ENCODE results near the gene LYST. TPM values are rescaled to one million over a fixed set of nuclear protein-coding genes. Genes with fewer than 3 reads are reported as not detected.

Gene LYST
- total RNA-seq, 1 donor from 2014 or later, result 7.2 TPM

DNA sequence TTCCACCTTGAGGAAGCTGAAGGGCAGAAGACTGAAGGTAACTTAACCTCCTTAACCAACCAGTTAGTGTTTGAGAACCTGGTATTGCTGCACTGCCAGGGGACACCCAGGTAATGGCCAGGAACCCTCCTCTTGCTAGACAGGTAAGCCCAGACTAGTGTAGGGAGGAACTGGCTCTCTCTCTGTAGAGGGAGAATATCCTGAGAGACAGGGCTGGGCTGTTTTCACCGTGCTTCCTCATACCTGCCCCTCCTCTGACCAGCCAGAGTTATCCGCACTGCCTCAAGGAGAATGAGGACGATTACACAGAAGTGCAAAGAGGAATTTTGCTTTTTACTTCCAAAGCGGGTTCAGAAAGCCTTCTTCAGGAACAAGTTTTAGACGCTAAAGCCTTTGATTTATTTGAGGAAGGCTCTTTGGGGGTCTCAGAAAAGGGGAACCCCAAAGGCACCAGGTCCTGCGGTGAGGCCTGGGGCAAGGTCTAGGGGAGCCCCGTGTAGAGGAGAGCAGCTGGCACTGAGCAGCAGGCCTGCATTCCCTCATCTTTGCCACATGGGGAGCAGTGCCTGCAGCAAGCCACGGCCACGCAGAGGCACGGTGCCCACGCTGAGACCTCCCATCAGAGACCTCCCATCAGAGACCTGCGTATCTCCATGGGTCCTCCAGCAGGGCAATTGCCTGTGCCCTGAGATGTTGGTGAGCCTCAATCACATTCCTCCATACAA lies 230.6 kb downstream of the LYST start:
- peak overlapping the region; percentile 6 for H3K27ac Mint-ChIP-seq
- H3K4me3 Mint-ChIP-seq, result no peak overlapping the region
- H3K36me3 Mint-ChIP-seq, result no peaks in the 10 kb centered on the region
- no peaks in the 10 kb centered on the region for H3K9me3 Mint-ChIP-seq
- DNase-seq (ENCODE audit: low spot score in 2 of 2, unreplicated experiment in 2 of 2), result no peak
- peaks cover 7% of the 10 kb centered on the region for H3K27me3 Mint-ChIP-seq (ENCODE audit: low read depth)
- peaks cover 11% of the 10 kb centered on the region for H3K4me1 Mint-ChIP-seq
- TF ChIP-seq, protein P1, sequence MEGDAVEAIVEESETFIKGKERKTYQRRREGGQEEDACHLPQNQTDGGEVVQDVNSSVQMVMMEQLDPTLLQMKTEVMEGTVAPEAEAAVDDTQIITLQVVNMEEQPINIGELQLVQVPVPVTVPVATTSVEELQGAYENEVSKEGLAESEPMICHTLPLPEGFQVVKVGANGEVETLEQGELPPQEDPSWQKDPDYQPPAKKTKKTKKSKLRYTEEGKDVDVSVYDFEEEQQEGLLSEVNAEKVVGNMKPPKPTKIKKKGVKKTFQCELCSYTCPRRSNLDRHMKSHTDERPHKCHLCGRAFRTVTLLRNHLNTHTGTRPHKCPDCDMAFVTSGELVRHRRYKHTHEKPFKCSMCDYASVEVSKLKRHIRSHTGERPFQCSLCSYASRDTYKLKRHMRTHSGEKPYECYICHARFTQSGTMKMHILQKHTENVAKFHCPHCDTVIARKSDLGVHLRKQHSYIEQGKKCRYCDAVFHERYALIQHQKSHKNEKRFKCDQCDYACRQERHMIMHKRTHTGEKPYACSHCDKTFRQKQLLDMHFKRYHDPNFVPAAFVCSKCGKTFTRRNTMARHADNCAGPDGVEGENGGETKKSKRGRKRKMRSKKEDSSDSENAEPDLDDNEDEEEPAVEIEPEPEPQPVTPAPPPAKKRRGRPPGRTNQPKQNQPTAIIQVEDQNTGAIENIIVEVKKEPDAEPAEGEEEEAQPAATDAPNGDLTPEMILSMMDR (IDR thresholded peaks at IDR 0.05; ENCODE audit: unreplicated experiment), result no peak

DNA sequence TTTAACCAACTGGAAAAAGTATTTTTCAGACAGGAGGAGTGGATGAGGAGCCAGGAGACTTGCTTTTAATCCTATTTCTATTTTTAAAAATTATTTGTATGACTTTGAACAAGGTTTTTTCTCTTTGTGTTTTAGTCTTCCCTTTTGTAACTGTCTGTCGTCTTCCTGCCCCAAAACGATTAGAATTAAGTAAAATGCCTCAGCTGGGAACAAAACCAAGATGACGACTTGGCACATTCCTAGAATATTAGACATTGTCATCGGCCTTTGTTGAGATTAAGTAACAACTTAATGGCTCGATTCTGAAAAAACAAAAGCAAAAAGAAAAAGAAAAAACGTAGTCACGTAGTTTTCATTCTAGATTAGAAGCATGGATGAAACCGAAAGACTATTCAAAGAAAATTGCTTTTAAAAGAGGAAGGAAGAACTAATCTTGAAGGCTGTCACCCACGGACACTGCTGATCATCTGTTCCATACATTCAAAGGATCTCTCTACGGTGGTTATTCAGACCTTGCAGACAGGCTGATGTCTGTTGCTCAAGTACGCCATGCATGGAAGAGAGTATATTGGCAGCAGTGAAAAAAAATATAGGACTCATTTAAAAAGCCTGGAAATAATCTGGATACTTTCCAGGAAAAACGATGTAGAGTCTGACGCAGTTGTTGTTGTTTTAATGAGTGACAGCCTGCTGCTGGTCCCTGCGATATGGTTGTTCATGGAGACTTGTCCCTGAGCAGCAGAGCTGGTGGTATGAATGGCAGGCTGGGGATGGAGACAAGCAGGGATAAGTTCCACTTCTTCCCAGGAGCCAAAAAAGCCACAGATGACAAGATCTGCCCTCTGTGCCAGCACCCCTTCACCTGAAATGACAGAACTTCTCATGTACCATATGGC lies 234.0 kb downstream of the LYST start:
- Mint-ChIP-seq H3K36me3 (no peaks in the 10 kb centered on the region), H3K9me3 (no peaks in the 10 kb centered on the region), H3K27me3 (ENCODE audit: low read depth) (no peaks in the 10 kb centered on the region), H3K4me1 (peaks cover 11% of the 10 kb centered on the region), H3K4me3 (peak overlapping the region; percentile 13), H3K27ac (peak overlapping the region; percentile 45)
- TF ChIP-seq, protein P1 (IDR thresholded peaks at IDR 0.05; ENCODE audit: unreplicated experiment), result no peak
- no peak for DNase-seq (ENCODE audit: low spot score in 2 of 2, unreplicated experiment in 2 of 2)

DNA sequence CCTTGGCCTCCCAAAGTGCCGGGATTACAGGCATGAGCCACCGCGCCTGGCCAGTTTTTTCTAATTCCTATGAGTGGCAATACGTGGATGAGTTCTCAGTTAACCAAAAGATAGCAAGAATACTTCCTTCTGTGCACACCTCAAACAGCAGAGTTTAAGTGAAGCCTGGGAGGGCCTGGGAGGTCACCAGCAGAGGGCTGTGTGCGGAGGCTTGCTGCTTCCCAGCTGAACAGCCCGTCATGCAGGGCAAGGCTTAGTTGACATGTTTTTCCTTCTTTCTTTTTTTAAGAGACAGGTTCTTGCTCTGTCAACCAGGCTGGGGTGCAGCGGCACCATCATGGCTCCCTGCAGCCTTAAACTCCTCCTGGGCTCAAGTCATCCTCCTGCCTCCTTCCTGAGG lies 234.9 kb downstream of the LYST start:
- no peaks in the 10 kb centered on the region for H3K36me3 Mint-ChIP-seq
- no peak overlapping the region for H3K4me3 Mint-ChIP-seq
- DNase-seq (ENCODE audit: low spot score in 2 of 2, unreplicated experiment in 2 of 2), result no peak
- H3K4me1 Mint-ChIP-seq, result peaks cover 11% of the 10 kb centered on the region
- H3K27me3 Mint-ChIP-seq (ENCODE audit: low read depth), result no peaks in the 10 kb centered on the region
- no peak overlapping the region for H3K27ac Mint-ChIP-seq
- TF ChIP-seq, protein P1 (IDR thresholded peaks at IDR 0.05; ENCODE audit: unreplicated experiment), result no peak
- no peaks in the 10 kb centered on the region for H3K9me3 Mint-ChIP-seq

DNA sequence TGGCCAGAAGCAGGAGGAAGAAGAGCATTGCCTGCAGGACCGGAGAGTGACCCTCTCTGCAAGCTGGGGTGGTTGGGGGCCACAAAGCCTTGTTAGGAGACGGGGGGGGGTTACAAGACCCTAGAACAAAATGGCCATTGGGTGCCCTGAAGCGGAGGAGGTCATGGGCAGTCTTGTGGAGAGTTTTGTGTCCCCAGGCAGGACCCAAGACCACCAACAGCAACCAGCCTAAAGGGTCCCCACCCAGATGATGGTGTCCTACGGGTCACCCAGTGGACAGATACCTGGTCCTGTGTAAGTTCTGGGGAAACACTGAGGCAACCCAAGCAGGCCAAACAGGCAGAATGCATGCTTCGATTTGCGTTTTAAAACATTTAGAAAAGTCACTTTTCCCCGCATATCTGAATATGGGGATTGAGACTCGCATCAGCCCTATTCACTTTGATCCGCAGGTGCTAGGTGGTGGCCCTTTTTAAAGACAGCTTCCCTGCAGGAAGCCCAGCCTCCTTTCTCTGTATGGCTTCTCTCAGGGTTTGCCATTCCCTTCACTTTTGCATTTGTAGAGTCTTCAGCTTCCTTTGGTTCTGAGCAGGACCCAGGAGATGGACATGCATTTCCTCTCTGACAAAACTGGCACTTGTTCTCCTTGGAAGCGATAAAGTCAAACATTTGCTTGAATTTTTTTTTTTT lies 238.2 kb downstream of the LYST start:
- H3K36me3 Mint-ChIP-seq, result no peaks in the 10 kb centered on the region
- peaks cover 18% of the 10 kb centered on the region for H3K4me1 Mint-ChIP-seq
- no peak overlapping the region for H3K4me3 Mint-ChIP-seq
- H3K9me3 Mint-ChIP-seq, result no peaks in the 10 kb centered on the region
- TF ChIP-seq, protein P1 (IDR thresholded peaks at IDR 0.05; ENCODE audit: unreplicated experiment), result no peak
- no peak overlapping the region for H3K27ac Mint-ChIP-seq
- DNase-seq (ENCODE audit: low spot score in 2 of 2, unreplicated experiment in 2 of 2), result no peak
- no peaks in the 10 kb centered on the region for H3K27me3 Mint-ChIP-seq (ENCODE audit: low read depth)

DNA sequence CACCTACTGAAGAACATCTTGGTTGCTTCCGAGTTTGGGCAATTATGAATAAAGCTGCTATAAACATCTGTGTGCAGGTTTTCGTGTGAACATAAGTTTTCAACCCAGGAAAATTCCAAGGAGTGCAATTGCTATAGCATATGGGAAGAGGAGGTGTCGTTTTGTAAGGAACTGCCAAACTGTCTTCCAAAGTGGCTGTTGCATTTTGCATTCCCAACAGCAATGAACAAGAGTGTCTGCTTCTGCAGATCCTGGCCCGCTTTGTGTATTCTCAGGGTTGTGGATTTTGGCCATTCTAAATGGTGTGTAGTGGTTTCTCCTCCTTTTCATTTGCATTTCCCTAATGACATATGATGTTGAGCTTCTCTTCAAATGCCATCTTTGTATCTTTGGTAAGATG lies 240.9 kb downstream of the LYST start:
- H3K36me3 Mint-ChIP-seq, result no peaks in the 10 kb centered on the region
- no peaks in the 10 kb centered on the region for H3K27me3 Mint-ChIP-seq (ENCODE audit: low read depth)
- peaks cover 10% of the 10 kb centered on the region for H3K4me1 Mint-ChIP-seq
- DNase-seq (ENCODE audit: low spot score in 2 of 2, unreplicated experiment in 2 of 2), result no peak
- H3K4me3 Mint-ChIP-seq, result no peak overlapping the region
- TF ChIP-seq, protein P1 (IDR thresholded peaks at IDR 0.05; ENCODE audit: unreplicated experiment), result no peak
- no peak overlapping the region for H3K27ac Mint-ChIP-seq
- H3K9me3 Mint-ChIP-seq, result no peaks in the 10 kb centered on the region

Measured in mesothelial cell of epicardium (in vitro differentiated cells).